CD14-positive monocyte (primary cell): ENCODE results near the gene MOCOS. TPM values are rescaled to one million over a fixed set of nuclear protein-coding genes. Genes with fewer than 3 reads are reported as not detected.

ENCODE experiments used
- DNase-seq, 3 donors: peaks; one replicate each; pipeline ENCODE4 v3.0.0-alpha.2; 2011 to 2022
- H2AFZ ChIP-seq: 2 replicates; pipeline ENCODE4 v1.6.0; 2012; ENCODE audit warnings: mild to moderate bottlenecking, low read depth, low read length, inconsistent platforms; ENCODE audit not compliant: insufficient read depth, poor library complexity, severe bottlenecking
- H3K27ac ChIP-seq, 2 donors: 1 replicate in 1 of 2; 2 replicates in 1 of 2; pipeline ENCODE4 v1.5.1; 2012 to 2013; ENCODE audit warnings: low read length in 2 of 2, control low read depth in 1 of 2, inconsistent platforms in 1 of 2, low read depth in 1 of 2, mild to moderate bottlenecking in 1 of 2
- H3K27me3 ChIP-seq, 2 donors: one replicate each; pipeline versions ENCODE4 v1.6.0 to v1.6.1; 2011 to 2013; ENCODE audit warnings: low read length in 2 of 2; ENCODE audit not compliant: control insufficient read depth in 2 of 2, insufficient read depth in 2 of 2
- H3K36me3 ChIP-seq, 2 donors: replicated peaks in 1 of 2; 1 replicate in 1 of 2; 2 replicates in 1 of 2; pipeline versions ENCODE4 v1.5.1 to v1.6.1; 2012 to 2013; ENCODE audit warnings: low read length in 2 of 2, control low read depth in 1 of 2, inconsistent platforms in 1 of 2, mild to moderate bottlenecking in 1 of 2; ENCODE audit not compliant: insufficient read depth in 2 of 2, control insufficient read depth in 1 of 2
- H3K4me1 ChIP-seq, 2 donors: 1 replicate in 1 of 2; 2 replicates in 1 of 2; pipeline versions ENCODE4 v1.5.1 to v1.6.1; 2012 to 2013; ENCODE audit warnings: low read length in 2 of 2, control low read depth in 1 of 2, inconsistent platforms in 1 of 2, mild to moderate bottlenecking in 1 of 2, moderate library complexity in 1 of 2; ENCODE audit not compliant: insufficient read depth in 2 of 2, control insufficient read depth in 1 of 2
- H3K4me2 ChIP-seq: replicated peaks from 2 replicates; pipeline ENCODE3; 2012; ENCODE audit warnings: low read length, moderate library complexity, mild to moderate bottlenecking; ENCODE audit not compliant: poor library complexity, severe bottlenecking; ENCODE audit errors: extremely low read depth
- H3K4me3 ChIP-seq, 3 experiments: fragments of 200-600 bp in 1 of 3; sonication (generic) in 1 of 3; replicated peaks in 1 of 3; 1 replicate in 2 of 3; 2 replicates in 1 of 3; pipeline ENCODE4 v1.5.1; 2011 to 2013; ENCODE audit warnings: low read length in 3 of 3, mild to moderate bottlenecking in 3 of 3, control low read depth in 2 of 3, low read depth in 2 of 3, inconsistent platforms in 1 of 3, moderate library complexity in 1 of 3
- H3K79me2 ChIP-seq: 2 replicates; pipeline ENCODE4 v1.6.0; 2012; ENCODE audit warnings: mild to moderate bottlenecking, control low read depth, inconsistent platforms, low read length, moderate library complexity; ENCODE audit not compliant: insufficient read depth
- H3K9ac ChIP-seq: 2 replicates; pipeline ENCODE4 v1.6.0; 2017; ENCODE audit warnings: low read length, mild to moderate bottlenecking; ENCODE audit not compliant: insufficient read depth, poor library complexity, severe bottlenecking
- H3K9me3 ChIP-seq, 2 donors: replicated peaks in 1 of 2; 1 replicate in 1 of 2; 2 replicates in 1 of 2; pipeline versions ENCODE4 v1.5.1 to v1.6.1; 2012 to 2013; ENCODE audit warnings: low read length in 2 of 2, control low read depth in 1 of 2; ENCODE audit not compliant: control insufficient read depth in 1 of 2, insufficient read depth in 1 of 2
- H4K20me1 ChIP-seq: 2 replicates; pipeline ENCODE4 v1.6.0; 2012; ENCODE audit warnings: mild to moderate bottlenecking, low read length, control low read depth, moderate library complexity; ENCODE audit not compliant: insufficient read depth
- H3K27ac Mint-ChIP-seq, 7 donors: one replicate each; pipeline ENCODE4 v1.8.0; 2020; ENCODE audit warnings: mild to moderate bottlenecking in 7 of 7, mixed read lengths in 7 of 7, moderate library complexity in 6 of 7, inconsistent platforms in 2 of 7
- H3K27me3 Mint-ChIP-seq, 3 donors: one replicate each; pipeline ENCODE4 v1.8.0; 2021 to 2022; ENCODE audit warnings: low read depth in 3 of 3, mild to moderate bottlenecking in 3 of 3, mixed read lengths in 3 of 3, moderate library complexity in 3 of 3, inconsistent platforms in 1 of 3
- H3K36me3 Mint-ChIP-seq, 2 donors: one replicate each; pipeline ENCODE4 v1.8.0; 2020; ENCODE audit warnings: mixed read lengths in 2 of 2, inconsistent platforms in 1 of 2, mild to moderate bottlenecking in 1 of 2
- H3K4me1 Mint-ChIP-seq: one replicate; pipeline ENCODE4 v1.8.0; 2020; ENCODE audit warnings: mild to moderate bottlenecking, mixed read lengths
- H3K4me3 Mint-ChIP-seq, 2 donors: one replicate each; pipeline ENCODE4 v1.8.0; 2020; ENCODE audit warnings: mild to moderate bottlenecking in 2 of 2, mixed read lengths in 2 of 2, moderate library complexity in 1 of 2
- H3K9me3 Mint-ChIP-seq, 7 donors: one replicate each; pipeline ENCODE4 v1.8.0; 2020 to 2022; ENCODE audit warnings: mixed read lengths in 7 of 7, mild to moderate bottlenecking in 6 of 7, moderate library complexity in 6 of 7, inconsistent platforms in 2 of 7
- WGBS: methylation state at CpG from one replicate; pipeline ENCODE4 v1.1.5; 2013; ENCODE audit warnings: missing lambda C conversion rate; ENCODE audit not compliant: insufficient coverage; 5-methylcytosine and 5-hydroxymethylcytosine counted together
- intact Hi-C, 2 donors: fragments of 100-400 bp; cut with micrococcal nuclease; formaldehyde crosslinking; loops; one replicate each; pipeline versions ENCODE4 v1.15.0 to v1.15.1; 2023
- polyA plus RNA-seq, 3 donors: library from polyadenylated mRNA; depleted of rRNA in 1 of 3; unstranded in 2 of 3; stranded (reverse) in 1 of 3; fragments of 300-500 nt in 2 of 3; fragments of >200 nt in 1 of 3; fragmentation: Illumina TruSeq in 2 of 3; gene quantifications; 1 replicate in 2 of 3; 2 replicates in 1 of 3; pipeline ENCODE4 v1.2.3, GENCODE V29; 2012 to 2021
- TF ChIP-seq, protein P1 (sequence below): fragments of 200-600 bp; IDR thresholded peaks from one replicate; pipeline ENCODE4 v1.8.0; 2022; ENCODE audit warnings: antibody characterized with exemption, mild to moderate bottlenecking

MOCOS gene
- polyA plus RNA-seq, 3 donors: 0.03 to 0.05 TPM; not detected in 1

- no peaks in the 10 kb centered on the region for H3K9me3 ChIP-seq
- Mint-ChIP-seq H3K27ac (no peak overlapping the region), H3K9me3 (peaks cover 0 to 3% (median 0%) of the 10 kb centered on the region in 7 donors), H3K4me1 (no peaks in the 10 kb centered on the region), H3K4me3 (no peak overlapping the region), H3K27me3 (peaks cover 6 to 12% (median 10%) of the 10 kb centered on the region in 3 donors), H3K36me3 (no peaks in the 10 kb centered on the region)
- intact Hi-C loops: no loop called here
- no peak for DNase-seq
- H3K27me3 ChIP-seq: peaks cover under 1% of the 10 kb centered on the region in 2 donors
- no peaks in the 10 kb centered on the region for H3K4me1 ChIP-seq
- H3K4me2 ChIP-seq: no peak overlapping the region
- 81% methylated on average over 6 of the region's 8 CpGs for WGBS
- H3K4me3 ChIP-seq: no peak overlapping the region
- TF ChIP-seq, protein P1, sequence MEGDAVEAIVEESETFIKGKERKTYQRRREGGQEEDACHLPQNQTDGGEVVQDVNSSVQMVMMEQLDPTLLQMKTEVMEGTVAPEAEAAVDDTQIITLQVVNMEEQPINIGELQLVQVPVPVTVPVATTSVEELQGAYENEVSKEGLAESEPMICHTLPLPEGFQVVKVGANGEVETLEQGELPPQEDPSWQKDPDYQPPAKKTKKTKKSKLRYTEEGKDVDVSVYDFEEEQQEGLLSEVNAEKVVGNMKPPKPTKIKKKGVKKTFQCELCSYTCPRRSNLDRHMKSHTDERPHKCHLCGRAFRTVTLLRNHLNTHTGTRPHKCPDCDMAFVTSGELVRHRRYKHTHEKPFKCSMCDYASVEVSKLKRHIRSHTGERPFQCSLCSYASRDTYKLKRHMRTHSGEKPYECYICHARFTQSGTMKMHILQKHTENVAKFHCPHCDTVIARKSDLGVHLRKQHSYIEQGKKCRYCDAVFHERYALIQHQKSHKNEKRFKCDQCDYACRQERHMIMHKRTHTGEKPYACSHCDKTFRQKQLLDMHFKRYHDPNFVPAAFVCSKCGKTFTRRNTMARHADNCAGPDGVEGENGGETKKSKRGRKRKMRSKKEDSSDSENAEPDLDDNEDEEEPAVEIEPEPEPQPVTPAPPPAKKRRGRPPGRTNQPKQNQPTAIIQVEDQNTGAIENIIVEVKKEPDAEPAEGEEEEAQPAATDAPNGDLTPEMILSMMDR: no peak
- no peak overlapping the region for H2AFZ ChIP-seq
- no peaks in the 10 kb centered on the region for H3K79me2 ChIP-seq
- no peaks in the 10 kb centered on the region for H4K20me1 ChIP-seq
- no peak overlapping the region for H3K27ac ChIP-seq
- no peaks in the 10 kb centered on the region for H3K36me3 ChIP-seq
- no peak overlapping the region for H3K9ac ChIP-seq
Measured at GRCh38 chr18:36194600-36195315, 7.5 kb downstream of the MOCOS start.

GRCh38 chr18:36195427-36196122, 8.3 kb downstream of the MOCOS start:
- Histone ChIP-seq H4K20me1 (no peaks in the 10 kb centered on the region), H2AFZ (no peak overlapping the region), H3K4me2 (no peak overlapping the region), H3K4me1 (no peaks in the 10 kb centered on the region), H3K4me3 (no peak overlapping the region), H3K36me3 (no peaks in the 10 kb centered on the region), H3K9me3 (no peaks in the 10 kb centered on the region), H3K9ac (no peak overlapping the region), H3K27ac (no peak overlapping the region), H3K27me3 (no peaks in the 10 kb centered on the region), H3K79me2 (no peaks in the 10 kb centered on the region)
- no peak for DNase-seq
- TF ChIP-seq, protein P1: no peak
- intact Hi-C loops: no loop called here
- H3K27ac Mint-ChIP-seq: peak overlapping the region in 1 of 7 donors; percentile 20
- 79% methylated on average over 3 of the region's 3 CpGs for WGBS
- H3K27me3 Mint-ChIP-seq: peaks cover 4 to 10% (median 6%) of the 10 kb centered on the region in 3 donors
- no peaks in the 10 kb centered on the region for H3K4me1 Mint-ChIP-seq
- H3K36me3 Mint-ChIP-seq: no peaks in the 10 kb centered on the region
- H3K4me3 Mint-ChIP-seq: no peak overlapping the region
- peaks cover 0 to 3% (median 0%) of the 10 kb centered on the region in 7 donors for H3K9me3 Mint-ChIP-seq
